ENCODE results near the gene BOC. TPM values are rescaled to one million over a fixed set of nuclear protein-coding genes. Genes with fewer than 3 reads are reported as not detected.

BOC gene
- total RNA-seq, 1 experiment from 2014 or later, result 3.5 TPM

GRCh38 chr3:113261626-113262303, 50.4 kb downstream of the BOC start:
- no peak overlapping the region for H3K9ac ChIP-seq (ENCODE audit: extremely low read depth, insufficient read length, low read length)
- no peak overlapping the region for H3K27ac ChIP-seq (ENCODE audit: insufficient read length, low read depth, low read length)
- H2AK5ac ChIP-seq (ENCODE audit: insufficient read length, low read length), result no peak overlapping the region
- H2BK15ac ChIP-seq (ENCODE audit: low read depth, low read length), result no peak overlapping the region
- H4K91ac ChIP-seq (ENCODE audit: insufficient read length, low read depth, low read length), result no peak overlapping the region
- no peak overlapping the region for H2BK5ac ChIP-seq (ENCODE audit: insufficient read length, low read length)
- no peak overlapping the region for H3K14ac ChIP-seq (ENCODE audit: insufficient read depth, low read length)
- Mint-ChIP-seq H3K27me3 (ENCODE audit: low read depth) (no peaks in the 10 kb centered on the region), H3K9me3 (no peaks in the 10 kb centered on the region), H3K4me3 (no peak overlapping the region), H3K4me1 (peaks cover 55 to 66% of the 10 kb centered on the region in 2 experiments), H3K36me3 (ENCODE audit: insufficient read depth in 1 of 3, low read depth in 3 of 3) (peaks cover 0 to 17% (median 2%) of the 10 kb centered on the region in 3 experiments; a peak in 3 of 7 replicates), H3K27ac (no peak overlapping the region; a peak in 1 of 7 replicates)
- H3T11ph ChIP-seq (ENCODE audit: low read length), result no peak overlapping the region
- no peak overlapping the region for H2BK12ac ChIP-seq (ENCODE audit: insufficient read length, low read depth, low read length)
- H3K4me2 ChIP-seq (ENCODE audit: insufficient read depth, insufficient read length, low read length), result no peak overlapping the region
- no peaks in the 10 kb centered on the region for H3K79me1 ChIP-seq (ENCODE audit: insufficient read depth, low read depth, low read length, poor library complexity, severe bottlenecking)
- no peak overlapping the region for H4K5ac ChIP-seq (ENCODE audit: insufficient read length, low read depth, low read length)
- H3K23me2 ChIP-seq (ENCODE audit: insufficient read length, low read depth, low read length, poor library complexity, severe bottlenecking), result no peaks in the 10 kb centered on the region
- no peak overlapping the region for H3K18ac ChIP-seq (ENCODE audit: insufficient read length, low read depth, low read length)
- no peak overlapping the region for H3K23ac ChIP-seq (ENCODE audit: insufficient read length, low read depth, low read length)
- no peaks in the 10 kb centered on the region for H4K20me1 ChIP-seq (ENCODE audit: control insufficient read depth, insufficient read depth, insufficient read length)
- WGBS (ENCODE audit: extremely low coverage, insufficient read length, low lambda C conversion rate), result no CpG with 5 or more reads among the region's 1 CpG
- H3K27me3 ChIP-seq (ENCODE audit: insufficient read depth, low read length), result no peaks in the 10 kb centered on the region
- H3K56ac ChIP-seq (ENCODE audit: insufficient read length, low read depth, low read length), result no peak overlapping the region
- no peaks in the 10 kb centered on the region for H3K9me3 ChIP-seq (ENCODE audit: control insufficient read depth, low read depth, low read length)
- H4K8ac ChIP-seq (replicated peaks; ENCODE audit: insufficient read length, low read depth, low read length), result no peak overlapping the region
- H2BK120ac ChIP-seq (ENCODE audit: low read depth, low read length, poor library complexity, severe bottlenecking), result no peak overlapping the region
- no peak overlapping the region for H3K4ac ChIP-seq (ENCODE audit: low read depth, low read length)
- no peaks in the 10 kb centered on the region for H3K79me2 ChIP-seq (ENCODE audit: insufficient read depth, low read length)
- TF ChIP-seq CTCF (conservative IDR thresholded peaks at IDR 0.05), result no peak
- no peak overlapping the region for H2AFZ ChIP-seq (ENCODE audit: low read length)
- H3K4me1 ChIP-seq (ENCODE audit: insufficient read depth, low read length), result peaks cover 13% of the 10 kb centered on the region
- no peak overlapping the region for H2BK20ac ChIP-seq (ENCODE audit: low read depth, low read length, poor library complexity, severe bottlenecking)
- no peak for DNase-seq
